CD4-positive, alpha-beta T cell treated with Interleukin-1 beta for 1 hour (primary cell): ENCODE measurements around the gene NEBL.
"Not testable (repeated sequence)": the region's sequence is repeated elsewhere in the genome, so short reads cannot be mapped to it uniquely, and the experiment has no call there.

Experiments used
- DNase-seq, 2 donors: peaks; one replicate each; pipeline ENCODE4 v3.0.0-alpha.2; 2020 to 2022

NEBL gene

GRCh38 chr10:20897146-20897825, at the start of gene NEBL:
TSS of gene NEBL (minus strand) at chr10:20897311. CDS start at chr10:20897205, 106 bp downstream.
- no peak for DNase-seq

- DNase-seq = no peak
Observed at GRCh38 chr10:20945546-20946332, 48.6 kb upstream of the NEBL start.

GRCh38 chr10:20944789-20945502, 47.8 kb upstream of the NEBL start:
- no peak for DNase-seq

DNA sequence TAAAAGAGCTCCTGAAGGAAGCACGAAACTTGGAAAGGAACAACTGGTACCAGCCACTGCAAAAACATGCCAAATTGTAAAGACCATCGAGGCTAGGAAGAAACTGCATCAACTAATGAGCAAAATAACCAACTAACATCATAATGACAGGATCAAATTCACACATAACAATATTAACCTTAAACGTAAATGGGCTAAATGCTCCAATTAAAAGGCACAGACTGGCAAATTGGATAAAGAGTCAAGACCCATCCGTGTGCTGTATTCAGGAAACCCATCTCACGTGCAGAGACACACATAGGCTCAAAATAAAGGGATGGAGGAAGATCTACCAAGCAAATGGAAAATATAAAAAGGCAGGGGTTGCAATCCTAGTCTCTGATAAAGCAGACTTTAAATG, 42.3 kb upstream of the NEBL start:
- not testable (repeated sequence) for DNase-seq

GRCh38 chr10:20936396-20936795, 39.3 kb upstream of the NEBL start:
- no peak for DNase-seq

- DNase-seq = no peak
Observed at GRCh38 chr10:20935931-20936330, 38.8 kb upstream of the NEBL start.

DNA sequence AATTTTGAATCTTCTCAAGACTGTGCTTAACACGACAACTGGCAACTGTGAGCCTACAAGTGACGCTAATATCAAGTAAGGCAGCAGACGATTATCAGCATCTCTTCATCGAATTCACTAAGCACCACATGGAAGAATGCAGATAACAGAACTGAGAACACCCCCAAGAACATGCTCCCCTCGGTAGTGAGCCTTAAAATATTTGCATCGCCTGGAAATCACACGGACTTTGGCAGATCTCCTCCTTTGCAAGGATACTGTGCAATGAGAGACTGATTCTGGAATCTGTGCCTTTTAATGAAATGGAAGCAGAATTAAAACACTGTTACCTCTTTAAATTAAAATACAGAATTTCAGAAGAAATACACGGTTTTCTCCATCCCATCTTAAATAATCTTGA, 38.2 kb upstream of the NEBL start:
- DNase-seq = no peak

- no peak for DNase-seq
Observed at GRCh38 chr10:20933705-20934104, 36.6 kb upstream of the NEBL start.

DNA sequence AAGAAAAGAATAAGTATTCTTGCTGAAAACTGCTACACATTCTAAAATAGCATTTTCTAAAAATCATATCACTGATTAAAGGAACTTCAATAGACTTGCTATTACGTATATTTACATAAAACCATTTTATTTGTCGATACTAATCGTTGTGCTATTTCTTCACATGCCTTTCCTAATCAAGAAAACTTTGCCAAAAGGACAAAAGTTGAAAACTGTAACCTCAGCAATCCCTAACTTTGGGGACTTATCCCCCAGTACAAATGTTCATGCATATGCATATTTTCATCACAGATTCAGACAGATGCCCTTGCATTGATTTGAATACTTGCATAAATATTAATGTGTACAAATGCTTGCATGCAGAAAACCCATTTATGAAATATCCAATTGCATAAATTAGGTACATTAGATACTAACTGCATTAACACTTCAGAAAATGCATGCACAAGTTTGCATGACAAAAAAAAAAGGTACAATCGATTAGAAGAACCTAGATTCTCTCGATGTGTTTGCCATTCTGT, 35.6 kb upstream of the NEBL start:
- DNase-seq = no peak

DNA sequence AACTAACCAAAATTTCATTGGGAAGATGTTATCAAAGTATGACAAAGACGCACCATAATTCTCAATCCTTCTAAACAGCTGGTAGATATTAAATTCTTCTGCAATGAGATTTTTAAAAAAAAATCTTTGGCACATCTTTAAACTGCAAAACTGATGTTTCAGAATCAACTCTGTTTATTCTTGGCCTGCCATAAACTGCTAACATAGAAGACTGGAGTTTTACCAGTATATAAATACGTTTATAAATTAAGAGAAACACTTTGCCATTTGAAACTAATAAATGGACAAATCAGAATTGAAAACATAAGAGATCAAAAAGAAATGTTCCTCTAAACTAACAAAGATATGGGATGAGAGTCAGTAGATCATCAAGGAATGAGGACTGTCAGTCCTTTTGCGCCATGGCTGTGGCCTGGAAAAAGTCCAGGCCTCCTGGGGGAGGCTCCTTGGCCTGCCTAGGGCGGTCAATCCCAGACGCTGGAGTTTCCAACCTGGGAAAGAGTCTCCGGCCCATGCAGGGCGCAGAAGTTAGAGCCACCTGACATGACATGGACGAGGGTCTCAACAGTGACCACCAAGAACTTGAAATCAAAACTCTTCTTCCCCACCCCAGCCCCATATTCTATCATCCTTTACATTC, 34.2 kb upstream of the NEBL start:
- DNase-seq = no peak

DNA sequence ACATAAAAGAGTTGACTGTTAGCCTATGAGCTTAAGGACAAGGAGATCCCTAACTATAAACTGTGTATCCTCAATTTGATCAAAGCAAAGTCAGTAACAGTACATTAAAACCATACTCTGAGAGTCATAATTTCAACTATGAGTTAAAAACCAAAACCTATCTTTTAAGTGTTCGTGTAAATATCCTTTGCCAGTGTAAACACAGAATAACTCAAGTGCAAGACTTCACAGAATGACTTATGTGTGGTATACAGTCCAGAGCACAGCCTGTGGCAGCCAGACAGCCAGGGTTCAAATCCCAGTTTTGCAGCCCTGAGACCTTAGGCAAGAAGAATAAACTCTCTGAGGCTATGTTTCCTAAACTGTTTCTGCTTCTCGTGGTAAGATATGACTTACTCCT, 30.3 kb upstream of the NEBL start:
- DNase-seq = no peak

GRCh38 chr10:20922451-20922850, 25.3 kb upstream of the NEBL start:
- DNase-seq = no peak

GRCh38 chr10:20922033-20922432, 24.9 kb upstream of the NEBL start:
- DNase-seq = no peak

GRCh38 chr10:20920061-20920460, 22.9 kb upstream of the NEBL start:
- DNase-seq = no peak

DNA sequence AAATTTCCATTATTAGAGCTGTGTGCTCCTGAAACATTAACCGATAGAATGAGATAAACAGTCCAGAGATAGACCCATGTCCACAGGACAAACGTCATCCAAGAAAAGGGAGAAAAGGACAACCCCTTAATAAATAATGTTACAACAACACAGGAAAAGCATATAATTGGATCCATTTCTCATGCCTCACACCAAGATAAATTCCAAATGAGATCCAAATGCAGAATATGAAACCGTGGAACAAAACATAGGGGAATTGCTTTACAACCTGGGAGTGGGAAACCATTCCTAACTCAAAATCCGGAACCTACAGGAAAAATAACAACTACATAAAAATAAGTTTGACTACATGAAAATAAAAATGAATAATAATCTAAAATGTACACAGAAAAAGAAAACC, 22.4 kb upstream of the NEBL start:
- no peak for DNase-seq

DNA sequence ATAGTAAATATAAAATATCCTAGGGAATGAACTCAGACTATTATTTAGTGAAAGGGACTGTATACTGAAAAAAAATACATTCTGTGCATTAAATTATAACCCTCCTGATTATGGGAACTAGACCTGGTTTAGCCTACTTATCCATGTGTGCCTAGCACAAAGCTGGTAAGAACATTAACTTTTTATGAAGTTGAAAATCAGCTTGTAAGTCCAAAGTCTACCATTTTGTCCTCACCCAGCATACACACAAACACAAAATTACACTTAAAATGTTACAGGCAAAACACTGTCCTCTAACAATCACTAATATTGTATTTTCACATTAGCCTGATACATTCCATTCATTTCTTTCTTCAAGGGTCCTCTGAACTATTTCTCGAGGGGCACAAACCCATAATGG, 19.9 kb upstream of the NEBL start:
- no peak for DNase-seq

DNA sequence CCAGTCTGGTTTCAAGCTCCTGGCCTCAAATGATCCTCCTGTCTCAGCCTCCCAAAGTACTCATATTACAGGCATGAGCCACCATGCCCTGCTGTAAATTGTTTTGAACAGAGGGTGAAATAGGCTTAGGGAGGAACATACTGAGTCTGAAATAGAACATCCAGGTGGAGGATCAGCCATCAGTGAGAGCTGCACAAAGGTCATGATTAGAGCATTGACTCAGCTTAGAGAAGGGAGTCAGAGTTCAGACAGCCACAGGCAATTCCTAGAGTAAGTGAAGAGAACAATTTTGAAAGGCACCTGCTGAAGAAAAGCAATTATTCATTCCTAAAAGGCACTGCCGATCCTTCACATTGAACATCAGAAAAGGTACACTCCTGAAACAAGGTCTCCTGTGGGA, 15.9 kb upstream of the NEBL start:
- no peak for DNase-seq

GRCh38 chr10:20911626-20912025, 14.5 kb upstream of the NEBL start:
- DNase-seq = no peak

- no peak for DNase-seq
Observed at GRCh38 chr10:20909801-20910200, 12.7 kb upstream of the NEBL start.

DNA sequence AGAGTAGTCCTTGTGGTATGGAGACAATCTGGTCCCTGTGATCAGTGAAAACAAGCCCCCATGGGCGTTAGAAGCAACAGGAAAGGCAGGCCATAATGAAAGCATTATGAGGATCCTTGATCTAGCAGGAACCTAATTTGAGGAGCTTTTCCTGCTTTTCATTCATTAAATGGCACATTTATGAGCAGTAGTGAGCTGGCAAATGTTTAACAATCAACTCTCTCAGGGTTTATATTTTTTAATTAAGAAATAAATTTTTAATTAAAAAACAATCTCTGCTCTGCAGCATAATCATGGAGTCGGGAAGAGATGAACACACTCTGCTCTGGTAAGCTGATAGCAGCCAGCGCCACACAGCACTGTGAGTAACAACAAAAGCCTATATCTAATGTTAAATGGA, 11.3 kb upstream of the NEBL start:
- DNase-seq = no peak

- DNase-seq = no peak
Observed at GRCh38 chr10:20903635-20904390, 6.7 kb upstream of the NEBL start.

- DNase-seq = no peak
Observed at GRCh38 chr10:20901110-20901509, 4.0 kb upstream of the NEBL start.
